ENCODE results near the gene SACS. TPM values are rescaled to one million over a fixed set of nuclear protein-coding genes. Genes with fewer than 3 reads are reported as not detected.
A peak's percentile ranks its signal among the peaks of the same experiment; 100 is the strongest.

The SACS gene
- total and polyA plus RNA-seq, 3 experiments from 2014 or later = 7.8 to 50.6 (median 48.1) TPM

DNA sequence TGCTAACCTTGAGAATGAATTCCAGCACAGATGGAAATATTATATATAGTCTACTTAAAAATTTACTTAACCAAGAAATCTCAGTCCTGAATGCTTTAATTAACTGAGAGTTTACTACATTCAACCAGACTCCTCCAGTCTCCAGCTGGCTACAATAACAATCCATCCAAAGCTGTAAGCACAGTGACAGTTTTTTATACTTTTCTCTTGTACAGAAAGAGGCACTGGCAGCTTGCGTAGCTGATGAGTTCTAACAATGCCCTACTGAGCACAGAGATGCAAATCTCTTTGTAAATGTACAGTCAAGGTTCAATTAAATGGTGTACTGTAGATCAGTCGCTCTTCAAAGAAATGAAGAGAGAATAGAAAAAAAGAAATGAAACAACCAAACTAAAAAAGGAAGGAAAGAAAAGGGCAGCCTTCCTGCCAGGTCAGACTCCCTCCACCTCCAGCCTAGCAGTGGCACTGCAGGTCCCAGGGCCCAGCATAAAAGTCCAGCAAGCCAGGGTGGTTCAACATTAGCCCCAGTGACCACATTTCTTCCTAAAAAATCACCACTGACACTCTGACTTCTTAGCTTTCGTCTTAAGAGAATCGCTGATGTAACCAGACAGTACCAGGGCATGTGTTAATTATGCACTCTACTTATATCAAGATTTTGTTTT lies 88.4 kb downstream of the SACS start:
- H3K27ac Mint-ChIP-seq = no peak overlapping the region
- no peaks in the 10 kb centered on the region for H3K27me3 ChIP-seq (ENCODE audit: insufficient read depth, low read length, poor library complexity, severe bottlenecking)

DNA sequence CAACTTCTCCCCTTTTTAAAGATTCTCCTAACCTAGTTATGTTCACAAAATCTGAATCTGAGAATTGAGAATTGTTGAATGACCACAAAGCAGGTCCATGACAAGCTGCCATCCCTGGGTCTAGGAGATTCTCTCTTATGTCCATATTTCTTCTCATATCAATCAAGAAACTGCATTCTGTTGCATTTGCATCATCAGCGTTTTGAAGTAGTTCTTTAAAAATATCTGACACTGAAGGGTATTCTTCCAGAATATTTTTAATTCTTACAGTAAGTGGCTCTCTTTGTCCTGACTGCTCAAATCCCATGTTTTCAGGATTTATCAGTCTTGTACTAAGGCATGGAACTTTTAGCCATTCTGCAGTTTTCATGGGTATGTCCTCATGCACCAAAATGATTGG lies 94.3 kb downstream of the SACS start:
- H3K4me3 Mint-ChIP-seq = no peak overlapping the region
- H3K36me3 Mint-ChIP-seq = peaks cover 22 to 69% (median 47%) of the 10 kb centered on the region in 3 donors
- POLR2A ChIA-PET = no interaction called here

More for the DNA sequence above, 88.4 kb downstream of the SACS start:
- peaks cover 29% of the 10 kb centered on the region for H3K36me3 ChIP-seq (ENCODE audit: insufficient read depth, low read length)
- Mint-ChIP-seq H3K4me3 (no peak overlapping the region), H3K4me1 (peaks cover 5 to 30% (median 17%) of the 10 kb centered on the region in 3 donors), H3K9me3 (peaks cover 0 to 3% (median 0%) of the 10 kb centered on the region in 5 donors), H3K27me3 (no peaks in the 10 kb centered on the region), H3K36me3 (peaks cover 52 to 76% (median 76%) of the 10 kb centered on the region in 3 donors)
- no peak for DNase-seq
- H3K27ac ChIP-seq (ENCODE audit: low read depth, low read length) = no peak overlapping the region
- H3K4me1 ChIP-seq (ENCODE audit: insufficient read depth, low read length) = no peaks in the 10 kb centered on the region
- H3K9me3 ChIP-seq (ENCODE audit: low read length) = no peaks in the 10 kb centered on the region
- ChIA-PET POLR2A (no interaction called here), CTCF (interaction anchor here (1.1 kb wide), 1 partner anchor 11 kb away, joined by 3 read pairs; no protein-coding TSS in a partner anchor)
- no peak overlapping the region for H3K4me3 ChIP-seq (ENCODE audit: low read length)

DNA sequence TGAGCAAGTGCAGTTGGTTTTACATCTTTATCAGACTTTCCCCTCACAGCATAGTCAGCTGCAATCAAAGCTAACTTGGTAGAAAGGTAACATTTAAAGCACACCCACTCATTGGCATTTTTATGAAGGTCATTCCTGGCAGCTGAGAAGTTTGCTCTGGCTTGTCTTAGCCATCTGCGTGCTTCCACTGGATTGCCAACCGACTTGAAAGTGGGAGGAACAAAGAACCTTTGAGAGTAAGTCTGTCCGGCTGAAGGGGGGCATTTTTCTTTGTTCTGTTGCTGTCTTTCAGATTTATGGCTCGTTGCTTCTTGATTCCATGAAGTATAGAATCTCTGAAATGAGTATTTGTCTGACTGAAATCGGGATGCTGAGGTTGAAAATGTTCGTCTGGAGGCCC lies 103.1 kb downstream of the SACS start:
- Histone ChIP-seq H3K9me3 (ENCODE audit: low read length) (peaks cover 4% of the 10 kb centered on the region), H3K27me3 (ENCODE audit: insufficient read depth, low read length, poor library complexity, severe bottlenecking) (no peaks in the 10 kb centered on the region), H3K4me1 (ENCODE audit: insufficient read depth, low read length) (no peaks in the 10 kb centered on the region), H3K36me3 (ENCODE audit: insufficient read depth, low read length) (no peaks in the 10 kb centered on the region), H3K27ac (ENCODE audit: low read depth, low read length) (no peak overlapping the region), H3K4me3 (ENCODE audit: low read length) (no peak overlapping the region)
- Mint-ChIP-seq H3K4me3 (no peak overlapping the region), H3K27ac (no peak overlapping the region), H3K36me3 (peaks cover 5 to 37% (median 13%) of the 10 kb centered on the region in 3 donors), H3K9me3 (peaks cover 19 to 38% (median 34%) of the 10 kb centered on the region in 5 donors), H3K4me1 (no peaks in the 10 kb centered on the region), H3K27me3 (no peaks in the 10 kb centered on the region)
- ChIA-PET POLR2A (no interaction called here), CTCF (interaction anchor here (1.2 kb wide), 1 partner anchor 40 kb away, joined by 3 read pairs; no protein-coding TSS in a partner anchor)
- no peak for DNase-seq

More for the DNA sequence above, 94.3 kb downstream of the SACS start:
- no peaks in the 10 kb centered on the region for H3K27me3 Mint-ChIP-seq
- H3K9me3 ChIP-seq (ENCODE audit: low read length) = no peaks in the 10 kb centered on the region
- CTCF ChIA-PET = no interaction called here
- no peak overlapping the region for H3K27ac ChIP-seq (ENCODE audit: low read depth, low read length)
- H3K27me3 ChIP-seq (ENCODE audit: insufficient read depth, low read length, poor library complexity, severe bottlenecking) = no peaks in the 10 kb centered on the region
- H3K4me1 Mint-ChIP-seq = no peaks in the 10 kb centered on the region
- peaks cover 17% of the 10 kb centered on the region for H3K36me3 ChIP-seq (ENCODE audit: insufficient read depth, low read length)
- no peaks in the 10 kb centered on the region for H3K4me1 ChIP-seq (ENCODE audit: insufficient read depth, low read length)
- H3K4me3 ChIP-seq (ENCODE audit: low read length) = no peak overlapping the region
- DNase-seq = no peak
- no peak overlapping the region for H3K27ac Mint-ChIP-seq
- peaks cover 0 to 27% (median 12%) of the 10 kb centered on the region in 5 donors for H3K9me3 Mint-ChIP-seq

DNA sequence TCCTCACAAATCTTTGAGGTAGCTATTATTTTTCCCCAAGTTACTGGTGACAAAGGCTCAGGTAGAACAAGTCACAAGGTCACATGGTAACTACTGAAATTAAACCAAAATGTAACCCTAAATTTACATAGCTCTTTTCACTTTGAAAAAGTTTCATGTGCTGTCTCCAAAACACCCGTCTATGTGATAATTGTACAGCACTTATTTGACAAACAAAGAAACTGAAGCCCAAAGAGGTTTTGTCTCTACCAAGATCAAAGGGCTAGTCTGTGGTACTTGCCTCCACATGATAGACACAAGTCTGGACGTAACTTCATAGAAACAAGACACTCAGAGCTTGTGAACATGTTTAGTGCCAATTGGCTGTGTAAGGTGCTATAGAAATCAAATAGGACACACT lies 108.3 kb downstream of the SACS start:
- no peak overlapping the region for H3K4me3 Mint-ChIP-seq

DNA sequence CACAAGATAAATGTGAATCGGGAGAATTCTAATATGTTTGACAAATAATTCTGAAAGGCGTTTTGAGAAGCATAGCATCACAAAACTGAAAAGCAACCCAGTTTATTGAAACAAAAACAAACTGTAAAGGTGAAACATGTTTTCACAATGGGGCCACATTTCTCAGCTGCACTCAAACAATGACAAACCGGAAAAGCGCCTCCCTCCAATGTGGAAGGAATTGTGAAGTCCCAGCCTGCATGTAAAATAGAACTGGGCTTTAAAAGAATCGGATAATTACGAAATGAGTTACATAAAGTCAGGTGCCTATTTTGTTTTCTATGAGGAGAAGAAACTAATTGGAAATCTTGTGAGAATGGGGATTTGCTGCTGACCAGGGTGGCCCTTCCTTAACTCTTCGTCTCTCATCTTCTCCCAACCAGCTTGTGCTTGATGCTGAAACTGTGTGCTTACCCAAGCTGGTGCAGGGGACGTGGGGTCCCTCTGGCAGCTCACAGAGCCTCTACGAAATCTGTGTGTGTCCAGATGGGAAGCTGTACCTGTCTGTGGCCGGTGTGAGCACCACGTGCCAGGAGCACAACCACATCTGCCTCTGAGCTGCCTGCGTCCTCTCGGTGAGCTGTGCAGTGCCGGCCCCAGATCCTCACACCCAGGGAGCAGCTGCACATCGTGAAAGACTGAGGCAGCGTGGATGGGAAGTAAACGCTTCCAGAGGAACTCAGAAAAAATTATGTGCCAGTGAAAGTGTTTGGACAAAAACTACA lies 109.4 kb downstream of the SACS start:
- no peak overlapping the region for H3K27ac ChIP-seq (ENCODE audit: low read depth, low read length)
- Mint-ChIP-seq H3K36me3 (peaks cover 0 to 4% (median 0%) of the 10 kb centered on the region in 3 donors), H3K27me3 (no peaks in the 10 kb centered on the region), H3K4me1 (peaks cover 23 to 38% (median 33%) of the 10 kb centered on the region in 3 donors), H3K27ac (peak overlapping the region in 1 of 8 donors; percentile 45), H3K9me3 (peaks cover 0 to 1% (median 0%) of the 10 kb centered on the region in 5 donors), H3K4me3 (no peak overlapping the region)
- ChIA-PET POLR2A (no interaction called here), CTCF (no interaction called here)
- H3K4me1 ChIP-seq (ENCODE audit: insufficient read depth, low read length) = peaks cover 9% of the 10 kb centered on the region
- H3K4me3 ChIP-seq (ENCODE audit: low read length) = no peak overlapping the region
- no peaks in the 10 kb centered on the region for H3K36me3 ChIP-seq (ENCODE audit: insufficient read depth, low read length)
- no peaks in the 10 kb centered on the region for H3K27me3 ChIP-seq (ENCODE audit: insufficient read depth, low read length, poor library complexity, severe bottlenecking)
- H3K9me3 ChIP-seq (ENCODE audit: low read length) = no peaks in the 10 kb centered on the region
- no peak for DNase-seq

More for the DNA sequence above, 108.3 kb downstream of the SACS start:
- no peak for DNase-seq
- H3K9me3 ChIP-seq (ENCODE audit: low read length) = no peaks in the 10 kb centered on the region
- H3K27me3 ChIP-seq (ENCODE audit: insufficient read depth, low read length, poor library complexity, severe bottlenecking) = no peaks in the 10 kb centered on the region
- peaks cover 0 to 8% (median 0%) of the 10 kb centered on the region in 5 donors for H3K9me3 Mint-ChIP-seq
- H3K4me1 Mint-ChIP-seq = peaks cover 16 to 27% (median 23%) of the 10 kb centered on the region in 3 donors
- H3K36me3 Mint-ChIP-seq = peaks cover 0 to 4% (median 0%) of the 10 kb centered on the region in 3 donors
- ChIA-PET POLR2A (no interaction called here), CTCF (no interaction called here)
- H3K27ac ChIP-seq (ENCODE audit: low read depth, low read length) = no peak overlapping the region
- H3K4me3 ChIP-seq (ENCODE audit: low read length) = no peak overlapping the region
- peaks cover 9% of the 10 kb centered on the region for H3K4me1 ChIP-seq (ENCODE audit: insufficient read depth, low read length)
- no peaks in the 10 kb centered on the region for H3K36me3 ChIP-seq (ENCODE audit: insufficient read depth, low read length)
- no peak overlapping the region for H3K27ac Mint-ChIP-seq
- no peaks in the 10 kb centered on the region for H3K27me3 Mint-ChIP-seq

DNA sequence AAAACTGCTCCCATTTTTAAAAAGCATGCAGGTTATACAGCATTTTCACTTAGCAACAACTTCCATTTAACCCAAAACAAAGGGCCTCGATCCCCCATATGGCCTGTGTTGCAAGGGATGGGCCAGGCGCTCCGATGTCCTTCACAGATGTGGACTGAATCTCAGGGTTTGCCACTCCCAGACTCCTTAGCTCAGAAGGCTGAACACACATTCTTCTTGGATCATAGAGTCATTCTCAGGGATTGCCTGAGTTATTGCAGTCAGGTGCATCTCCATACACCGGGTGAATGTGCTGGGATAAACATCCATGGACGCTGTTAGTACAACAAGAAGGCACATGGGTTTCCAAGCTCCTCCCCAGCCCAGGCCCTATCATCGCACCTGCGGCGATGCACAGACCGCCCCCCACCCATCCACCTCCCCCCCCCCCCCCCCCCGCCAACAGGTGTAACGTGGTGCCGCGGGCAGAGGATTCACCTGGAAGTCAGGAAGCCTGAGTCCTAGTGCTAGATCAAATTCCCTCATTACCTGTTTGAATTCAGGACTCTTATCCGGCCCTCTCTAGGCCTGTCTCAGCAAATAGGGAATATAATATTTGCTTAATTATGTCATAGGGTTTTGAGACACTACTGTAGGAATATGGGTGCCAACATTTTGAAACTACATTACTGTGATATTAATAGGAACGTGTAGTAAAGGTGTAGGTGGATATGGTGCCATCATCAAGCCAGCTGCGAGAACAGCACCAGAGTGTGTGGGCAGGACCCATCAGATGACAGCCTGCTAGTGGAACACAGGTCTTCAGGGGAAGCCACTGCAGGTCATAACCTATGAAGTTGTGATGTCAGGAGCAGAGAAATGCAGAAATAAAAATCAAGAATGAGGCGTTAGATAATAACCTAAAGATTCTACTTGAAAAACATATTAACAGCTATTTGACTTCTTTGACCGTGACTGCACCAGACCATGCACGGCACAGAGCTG lies 110.9 kb downstream of the SACS start:
- DNase-seq = no peak
- Histone ChIP-seq H3K4me3 (ENCODE audit: low read length) (no peak overlapping the region), H3K36me3 (ENCODE audit: insufficient read depth, low read length) (no peaks in the 10 kb centered on the region), H3K4me1 (ENCODE audit: insufficient read depth, low read length) (peaks cover 9% of the 10 kb centered on the region), H3K27ac (ENCODE audit: low read depth, low read length) (no peak overlapping the region), H3K27me3 (ENCODE audit: insufficient read depth, low read length, poor library complexity, severe bottlenecking) (no peaks in the 10 kb centered on the region), H3K9me3 (ENCODE audit: low read length) (no peaks in the 10 kb centered on the region)
- H3K27ac Mint-ChIP-seq = peak overlapping the region; percentile 56 to 98 (median 94)
- ChIA-PET POLR2A (interaction anchor here (0.6 kb wide), 1 partner anchor 100 kb away, joined by 6 read pairs; no protein-coding TSS in a partner anchor), CTCF (no interaction called here)
- peaks cover 0 to 4% (median 0%) of the 10 kb centered on the region in 3 donors for H3K36me3 Mint-ChIP-seq
- H3K4me3 Mint-ChIP-seq = peak overlapping the region in 6 of 7 donors; percentile 79 to 99 (median 94)
- H3K9me3 Mint-ChIP-seq = peaks cover 0 to 1% (median 0%) of the 10 kb centered on the region in 5 donors
- peaks cover 24 to 44% (median 33%) of the 10 kb centered on the region in 3 donors for H3K4me1 Mint-ChIP-seq
- no peaks in the 10 kb centered on the region for H3K27me3 Mint-ChIP-seq

DNA sequence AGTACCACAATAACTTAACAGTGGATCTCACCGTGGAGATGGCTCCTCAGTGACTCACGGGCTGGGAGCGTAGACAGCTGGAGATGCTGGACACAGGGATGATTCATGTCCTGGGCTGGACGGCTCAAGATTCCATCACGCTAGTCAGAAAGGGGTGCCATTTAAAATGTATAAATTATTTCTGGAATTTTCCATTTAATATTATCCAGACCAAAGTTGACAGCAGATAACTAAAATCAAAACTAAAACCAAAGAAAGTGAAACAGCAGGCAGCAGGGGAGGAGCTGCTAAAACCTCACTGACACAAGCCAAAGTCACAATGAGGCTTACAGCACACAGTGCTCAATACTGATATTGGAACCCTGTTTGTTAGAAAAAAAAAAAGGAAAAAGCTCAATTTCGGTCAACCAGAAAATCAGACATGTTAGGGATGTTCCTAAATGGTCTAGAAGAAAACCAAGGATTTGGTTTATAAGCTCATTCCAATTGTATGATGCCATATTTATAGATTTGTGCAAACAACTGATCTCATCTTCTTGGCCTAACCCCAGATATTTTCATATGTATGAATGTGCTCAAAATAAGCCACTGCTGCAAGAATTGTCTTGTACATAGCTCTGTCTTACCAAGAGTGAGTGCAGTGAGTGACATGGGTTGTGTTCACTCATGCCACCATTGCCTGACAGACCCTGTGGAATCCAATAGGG lies 111.8 kb downstream of the SACS start:
- peaks cover 0 to 1% (median 0%) of the 10 kb centered on the region in 5 donors for H3K9me3 Mint-ChIP-seq
- H3K27ac Mint-ChIP-seq = peak overlapping the region; percentile 81 to 98 (median 96)
- POLR2A ChIA-PET = interaction anchor here (0.6 to 0.8 kb wide), 2 partner anchors 54 to 101 kb away, joined by 3 to 6 read pairs; no protein-coding TSS in a partner anchor
- Histone ChIP-seq H3K9me3 (ENCODE audit: low read length) (no peaks in the 10 kb centered on the region), H3K36me3 (ENCODE audit: insufficient read depth, low read length) (no peaks in the 10 kb centered on the region), H3K27ac (ENCODE audit: low read depth, low read length) (peak overlapping the region; percentile 51), H3K4me3 (ENCODE audit: low read length) (peak overlapping the region; percentile 53), H3K27me3 (ENCODE audit: insufficient read depth, low read length, poor library complexity, severe bottlenecking) (no peaks in the 10 kb centered on the region), H3K4me1 (ENCODE audit: insufficient read depth, low read length) (peaks cover 9% of the 10 kb centered on the region)
- H3K4me1 Mint-ChIP-seq = peaks cover 24 to 44% (median 33%) of the 10 kb centered on the region in 3 donors
- peaks cover 0 to 4% (median 0%) of the 10 kb centered on the region in 3 donors for H3K36me3 Mint-ChIP-seq
- CTCF ChIA-PET = no interaction called here
- H3K4me3 Mint-ChIP-seq = peak overlapping the region; percentile 89 to 99 (median 95)
- no peaks in the 10 kb centered on the region for H3K27me3 Mint-ChIP-seq
- peak in 1 of 5 donors; percentile 6 for DNase-seq

Measured in CD8-positive, alpha-beta memory T cell (primary cell).